ENCODE measurements around the gene ATOSB. TPM values are rescaled to one million over a fixed set of nuclear protein-coding genes. Genes with fewer than 3 reads are reported as not detected.

The ATOSB gene
- total RNA-seq, 1 experiment from 2014 or later: 6.4 TPM

- DNase-seq (ENCODE audit: low read depth): no peak
- in situ Hi-C loops (cut with HindIII; ENCODE audit: low pct_unique_long_range_greater_than_20kb, low sequenced_read_pairs): no loop called here
These were observed 13.2 kb downstream of the ATOSB start for GRCh38 chr9:35102465-35102768.

DNA sequence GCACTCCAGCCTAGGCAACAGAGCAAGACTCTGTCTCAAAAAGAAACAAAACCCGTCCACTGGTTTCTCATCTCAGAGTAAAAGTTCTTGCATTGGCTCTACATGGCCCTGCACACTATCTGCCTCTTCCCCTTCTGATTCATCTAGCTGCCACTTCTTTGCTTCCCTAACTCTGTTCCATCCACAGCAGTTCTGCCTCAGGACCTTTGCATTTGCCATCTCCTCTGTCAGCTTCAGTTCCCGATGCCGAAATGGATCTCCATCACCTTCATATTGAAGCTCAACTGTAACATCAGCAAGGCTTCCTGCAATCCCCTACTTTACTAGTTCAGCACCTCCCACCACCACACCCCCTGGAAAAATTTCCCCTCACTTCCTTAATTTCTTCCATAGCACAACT lies 18.1 kb downstream of the ATOSB start:
- no peak for DNase-seq (ENCODE audit: low read depth)
- in situ Hi-C loops (cut with HindIII; ENCODE audit: low pct_unique_long_range_greater_than_20kb, low sequenced_read_pairs): no loop called here

- peak; percentile 86 for DNase-seq (ENCODE audit: low read depth)
- in situ Hi-C loops (cut with HindIII; ENCODE audit: low pct_unique_long_range_greater_than_20kb, low sequenced_read_pairs): no loop called here
These were observed 19.4 kb downstream of the ATOSB start, which contains the start of gene PIGO for GRCh38 chr9:35096035-35096849. TSS of gene PIGO (minus strand) at chr9:35096591. CDS start at chr9:35095565, 1,026 bp downstream.

DNA sequence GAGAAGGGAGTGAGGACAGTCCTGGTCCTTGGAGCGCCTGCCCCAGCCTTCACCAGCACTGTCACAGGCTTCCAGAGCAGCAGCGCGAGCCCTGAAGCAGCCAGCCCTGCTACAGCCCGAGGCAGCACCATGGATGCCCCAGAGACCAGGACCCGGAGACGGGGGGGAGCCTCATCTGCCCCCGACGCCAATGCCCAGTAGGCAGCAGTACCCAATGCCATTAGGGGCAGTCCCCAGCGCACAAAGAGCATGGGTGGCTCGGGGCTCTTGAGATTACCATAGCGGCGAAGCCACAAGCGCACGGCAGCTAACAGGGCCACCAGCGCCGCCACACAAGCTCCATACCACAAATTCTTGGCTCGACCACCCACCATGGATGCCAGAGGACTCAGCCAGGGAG lies 24.1 kb downstream of the ATOSB start:
- in situ Hi-C loops (cut with HindIII; ENCODE audit: low pct_unique_long_range_greater_than_20kb, low sequenced_read_pairs): no loop called here
- DNase-seq (ENCODE audit: low read depth): no peak

DNA sequence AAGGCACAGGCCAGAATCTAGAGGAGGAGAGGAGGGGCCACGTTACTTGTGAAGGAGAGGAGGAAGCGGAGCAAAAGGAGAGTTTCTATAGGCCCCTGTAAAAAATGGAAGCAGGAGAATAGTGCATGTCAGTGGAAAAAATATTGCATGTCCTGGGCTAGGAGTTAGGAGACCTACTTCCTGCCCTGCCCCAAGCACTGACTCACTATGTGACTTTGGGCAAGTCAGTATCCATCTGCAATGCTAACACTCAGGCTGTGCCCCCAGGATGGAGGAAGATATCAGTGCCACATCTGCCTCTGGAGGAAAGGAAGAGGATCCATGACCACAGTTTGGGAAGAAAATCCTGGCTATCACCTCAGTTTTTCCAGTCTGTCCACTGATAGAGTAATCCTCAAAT lies 26.2 kb downstream of the ATOSB start:
- in situ Hi-C loops (cut with HindIII; ENCODE audit: low pct_unique_long_range_greater_than_20kb, low sequenced_read_pairs): no loop called here
- DNase-seq (ENCODE audit: low read depth): no peak

- DNase-seq (ENCODE audit: low read depth): no peak
These were observed 30.6 kb downstream of the ATOSB start for GRCh38 chr9:35085078-35085477.

GRCh38 chr9:35079426-35080341 lies 36.0 kb downstream of the ATOSB start, which contains the start of gene FANCG:
TSS of gene FANCG (minus strand) at chr9:35079942. CDS start at chr9:35079524, 418 bp downstream.
- in situ Hi-C loops (cut with HindIII; ENCODE audit: low pct_unique_long_range_greater_than_20kb, low sequenced_read_pairs): no loop called here
- peak; percentile 89 for DNase-seq (ENCODE audit: low read depth)

More at GRCh38 chr9:35085078-35085477, 30.6 kb downstream of the ATOSB start:
- in situ Hi-C loops (cut with HindIII; ENCODE audit: low pct_unique_long_range_greater_than_20kb, low sequenced_read_pairs): no loop called here

- in situ Hi-C loops (cut with HindIII; ENCODE audit: low pct_unique_long_range_greater_than_20kb, low sequenced_read_pairs): no loop called here
- DNase-seq (ENCODE audit: low read depth): no peak
These were observed 36.6 kb downstream of the ATOSB start for GRCh38 chr9:35079041-35079425.

GRCh38 chr9:35078066-35078465 lies 37.6 kb downstream of the ATOSB start:
- no peak for DNase-seq (ENCODE audit: low read depth)
- in situ Hi-C loops (cut with HindIII; ENCODE audit: low pct_unique_long_range_greater_than_20kb, low sequenced_read_pairs): no loop called here

DNA sequence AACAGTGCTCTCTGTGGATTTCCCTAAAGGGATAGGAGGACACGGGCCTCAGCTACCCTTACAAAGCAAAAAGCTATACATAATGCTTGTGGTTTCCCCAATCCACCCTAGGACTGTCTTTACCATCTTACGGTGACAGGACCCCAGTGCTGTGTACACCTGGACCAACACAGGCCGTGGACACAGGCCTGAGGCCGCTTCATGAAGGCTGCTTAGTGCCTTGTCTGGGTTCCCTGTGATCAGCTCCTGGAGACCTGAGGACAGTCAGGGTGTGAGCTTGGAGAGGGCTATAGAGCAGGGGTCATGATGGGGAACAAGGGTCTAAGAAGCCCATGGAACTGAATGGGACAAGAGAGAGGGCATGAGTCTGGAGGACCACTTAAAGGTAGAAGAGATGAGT lies 38.8 kb downstream of the ATOSB start:
- no peak for DNase-seq (ENCODE audit: low read depth)
- in situ Hi-C loops (cut with HindIII; ENCODE audit: low pct_unique_long_range_greater_than_20kb, low sequenced_read_pairs): no loop called here

GRCh38 chr9:35075358-35075757 lies 40.3 kb downstream of the ATOSB start:
- no peak for DNase-seq (ENCODE audit: low read depth)
- in situ Hi-C loops (cut with HindIII; ENCODE audit: low pct_unique_long_range_greater_than_20kb, low sequenced_read_pairs): no loop called here

DNA sequence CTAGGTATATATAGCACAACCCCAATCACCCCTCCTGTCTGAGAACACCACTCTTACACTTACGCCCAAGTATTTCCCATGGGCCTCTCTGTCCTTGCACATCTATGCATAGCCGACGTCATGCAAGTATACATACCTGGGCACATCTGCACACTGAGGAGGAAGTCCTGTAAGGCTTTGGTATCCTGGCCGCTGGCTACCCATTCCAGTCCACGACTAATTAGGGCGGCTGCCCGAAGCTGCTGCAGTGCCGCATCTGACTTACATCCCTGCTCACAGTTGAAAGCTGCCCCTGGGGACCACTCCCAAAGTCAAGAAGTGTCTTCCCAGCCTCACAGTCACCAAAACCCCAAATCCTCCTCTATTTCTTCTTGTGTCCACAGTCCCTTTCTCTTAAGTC lies 40.9 kb downstream of the ATOSB start:
- in situ Hi-C loops (cut with HindIII; ENCODE audit: low pct_unique_long_range_greater_than_20kb, low sequenced_read_pairs): no loop called here

DNA sequence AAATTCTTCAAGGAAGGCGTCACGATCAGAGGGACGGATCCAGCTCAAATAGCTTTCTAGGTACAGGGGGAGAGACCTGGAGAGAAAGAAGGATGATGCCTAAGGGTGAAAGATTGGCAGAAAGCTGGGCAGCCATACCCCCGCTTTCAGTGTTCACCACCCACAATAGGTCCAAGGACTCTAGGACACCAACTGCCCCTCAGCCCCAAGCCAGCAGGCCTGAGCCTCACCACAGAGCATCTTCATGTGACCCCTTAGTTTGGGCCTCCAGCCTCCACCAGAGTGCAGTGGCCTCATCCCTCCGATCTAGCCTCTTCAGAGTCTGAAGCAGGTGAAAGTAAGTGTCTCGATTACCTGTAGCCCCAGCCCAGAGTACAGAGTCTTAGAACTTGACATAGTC lies 41.5 kb downstream of the ATOSB start:
- DNase-seq (ENCODE audit: low read depth): no peak
- in situ Hi-C loops (cut with HindIII; ENCODE audit: low pct_unique_long_range_greater_than_20kb, low sequenced_read_pairs): no loop called here

More for the DNA sequence above, 40.9 kb downstream of the ATOSB start:
- DNase-seq (ENCODE audit: low read depth): no peak

GRCh38 chr9:35073279-35073612 lies 42.4 kb downstream of the ATOSB start:
- DNase-seq (ENCODE audit: low read depth): no peak
- in situ Hi-C loops (cut with HindIII; ENCODE audit: low pct_unique_long_range_greater_than_20kb, low sequenced_read_pairs): no loop called here

DNA sequence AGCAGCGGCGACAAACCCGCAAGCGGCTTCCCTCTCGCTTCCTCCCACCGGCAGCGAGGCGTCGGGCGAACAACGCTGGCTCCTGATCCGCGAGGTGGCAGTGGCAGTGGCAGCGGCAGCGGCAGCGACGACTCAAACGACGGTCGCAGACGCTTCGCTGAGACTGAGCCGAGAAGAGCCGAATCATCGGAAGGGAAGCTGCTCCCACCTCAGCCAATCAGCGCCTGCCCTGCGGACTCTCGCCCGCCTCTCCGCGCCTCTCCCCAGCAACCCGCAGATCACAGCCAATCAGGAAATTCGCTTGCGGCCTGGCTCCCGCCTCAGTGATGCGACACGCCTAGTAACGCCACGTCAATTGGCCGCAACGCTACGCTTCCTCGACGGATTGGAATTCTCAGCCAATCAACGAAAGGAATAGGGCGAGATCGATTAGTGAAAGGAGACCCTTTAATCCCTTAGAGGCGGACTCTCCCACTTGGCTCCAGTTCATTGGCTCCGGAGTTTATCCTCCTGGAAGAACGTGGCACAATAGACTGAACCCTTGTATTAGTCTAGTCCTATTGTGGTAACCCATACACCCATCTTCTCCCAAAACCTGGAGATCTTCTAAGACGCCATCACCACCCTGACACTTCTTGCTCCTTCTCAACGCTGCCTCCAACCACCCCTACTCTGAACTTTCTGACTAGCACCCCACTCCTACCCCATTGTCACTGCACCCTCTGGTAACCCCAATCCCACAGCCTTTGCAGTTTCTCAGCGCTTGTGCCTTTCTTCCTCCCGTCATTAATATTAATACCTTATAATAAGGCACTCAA lies 43.0 kb downstream of the ATOSB start, which contains the start of gene VCP:
TSS of gene VCP (minus strand) at position 165 of the 818 bp plus-strand sequence. CDS start 272 bp downstream, outside the sequence.
- peak; percentile 98 for DNase-seq (ENCODE audit: low read depth)
- in situ Hi-C loops (cut with HindIII; ENCODE audit: low pct_unique_long_range_greater_than_20kb, low sequenced_read_pairs): no loop called here

GRCh38 chr9:35071814-35072460 lies 43.7 kb downstream of the ATOSB start:
- DNase-seq (ENCODE audit: low read depth): peak; percentile 81
- in situ Hi-C loops (cut with HindIII; ENCODE audit: low pct_unique_long_range_greater_than_20kb, low sequenced_read_pairs): no loop called here

DNA sequence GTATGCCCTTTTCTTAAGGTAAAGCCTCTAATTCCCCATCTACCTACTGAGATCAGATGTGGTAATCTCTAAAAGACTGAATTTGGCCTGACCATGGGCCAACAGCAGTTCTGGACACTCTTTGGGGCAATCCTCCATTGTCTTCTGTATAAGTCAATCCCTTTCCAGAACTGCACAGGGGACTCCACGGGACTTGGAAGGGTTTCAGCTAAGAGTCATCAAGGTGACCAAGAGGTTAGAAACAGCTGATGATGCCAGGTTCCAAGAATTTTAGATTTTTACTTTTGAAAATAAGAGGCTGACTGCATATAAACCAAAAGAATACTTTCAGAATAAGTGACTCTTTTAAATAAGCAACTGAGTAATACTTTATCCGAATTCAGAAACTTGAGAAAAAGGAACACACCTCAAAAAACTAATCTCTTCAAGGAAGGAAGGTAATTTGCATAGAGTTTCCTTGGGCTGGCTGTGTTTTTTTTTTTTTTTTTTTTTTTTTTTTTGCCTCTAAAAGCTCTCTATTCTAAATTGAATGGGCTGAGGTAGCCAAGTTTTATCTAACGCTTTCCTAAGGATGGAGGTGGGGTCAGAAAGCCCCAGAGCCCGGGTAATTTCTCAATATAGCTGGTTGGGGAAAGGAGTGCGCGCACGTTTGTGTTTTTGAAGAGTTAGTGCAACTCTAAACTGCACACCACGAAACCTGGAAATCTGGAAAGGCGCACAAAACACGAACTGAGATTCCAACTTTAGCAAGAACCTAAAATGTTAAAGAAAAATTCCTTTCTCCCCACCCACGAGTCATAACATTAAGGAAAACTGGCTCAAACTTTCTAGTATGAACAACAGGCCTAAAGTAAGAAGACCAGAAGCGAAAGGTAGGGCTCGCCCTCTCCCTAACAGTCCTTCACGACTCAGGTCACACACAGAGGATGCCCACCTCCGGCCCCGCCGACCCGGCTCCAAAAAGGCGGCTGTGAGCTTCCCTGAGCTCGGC lies 44.5 kb downstream of the ATOSB start:
- DNase-seq (ENCODE audit: low read depth): no peak
- in situ Hi-C loops (cut with HindIII; ENCODE audit: low pct_unique_long_range_greater_than_20kb, low sequenced_read_pairs): no loop called here

Measured in Caki2 (cell line).